ENCODE data around the gene ZBTB7C. TPM values are rescaled to one million over a fixed set of nuclear protein-coding genes. Genes with fewer than 3 reads are reported as not detected.

Gene ZBTB7C
- total RNA-seq, 1 experiment from 2014 or later: not detected

DNA sequence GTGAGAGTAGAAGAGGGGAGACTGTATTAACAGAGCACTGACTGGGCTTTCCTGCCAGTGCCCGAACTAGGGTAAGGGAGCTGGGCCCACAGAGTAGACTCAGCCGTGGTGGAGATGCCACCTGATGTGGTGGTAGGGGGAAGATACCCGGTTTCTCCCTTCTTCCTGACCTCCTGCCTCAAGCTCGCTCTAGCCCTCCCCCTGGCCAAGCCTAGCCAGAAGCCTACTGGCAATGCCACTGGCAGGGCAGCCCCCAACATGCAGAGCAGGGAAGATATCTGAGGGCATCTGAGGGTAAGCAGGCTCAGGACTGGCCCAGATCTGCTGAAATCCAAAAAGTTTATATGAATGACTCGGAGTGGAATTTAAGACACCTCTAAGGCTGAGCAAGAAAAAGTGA, 316.1 kb downstream of the ZBTB7C start:
- H3K36me3 ChIP-seq: no peaks in the 10 kb centered on the region
- H3K9me3 ChIP-seq (replicated peaks): no peaks in the 10 kb centered on the region
- H3K4me3 ChIP-seq: no peak overlapping the region
- no peaks in the 10 kb centered on the region for H3K4me1 ChIP-seq
- no peak overlapping the region for H3K27ac ChIP-seq
- H3K27me3 ChIP-seq: no peaks in the 10 kb centered on the region
- DNase-seq: no peak

- Histone ChIP-seq H3K36me3 (no peaks in the 10 kb centered on the region), H3K4me3 (no peak overlapping the region), H3K9me3 (replicated peaks) (no peaks in the 10 kb centered on the region), H3K4me1 (no peaks in the 10 kb centered on the region), H3K27ac (no peak overlapping the region), H3K27me3 (no peaks in the 10 kb centered on the region)
- no peak for DNase-seq
Measured at GRCh38 chr18:48091869-48092497, 317.2 kb downstream of the ZBTB7C start.

- DNase-seq: no peak
- Histone ChIP-seq H3K27me3 (no peaks in the 10 kb centered on the region), H3K27ac (no peak overlapping the region), H3K4me3 (no peak overlapping the region), H3K9me3 (replicated peaks) (no peaks in the 10 kb centered on the region), H3K4me1 (no peaks in the 10 kb centered on the region), H3K36me3 (no peaks in the 10 kb centered on the region)
Measured at GRCh38 chr18:48090702-48091101, 318.5 kb downstream of the ZBTB7C start.

DNA sequence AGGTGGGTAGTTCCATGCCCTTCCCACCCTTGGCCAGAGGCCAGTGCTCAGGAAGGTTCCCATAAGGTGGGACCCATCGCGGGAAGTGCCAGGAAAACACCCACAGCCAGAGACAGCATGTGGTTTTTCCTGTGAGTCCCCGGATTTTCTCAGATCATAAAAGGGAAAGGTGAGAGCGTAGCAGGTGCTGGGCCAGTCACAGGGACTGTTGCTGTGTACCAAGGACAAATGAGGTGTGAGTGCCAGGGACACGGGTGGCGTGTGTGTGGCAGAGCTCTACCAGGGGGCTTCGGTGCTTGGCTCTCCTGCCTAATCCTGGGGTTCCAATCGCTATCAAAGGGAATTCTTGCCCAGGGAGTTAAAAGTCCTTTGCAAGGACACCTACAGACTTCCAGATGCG, 319.2 kb downstream of the ZBTB7C start:
- no peaks in the 10 kb centered on the region for H3K36me3 ChIP-seq
- no peak overlapping the region for H3K27ac ChIP-seq
- no peak overlapping the region for H3K4me3 ChIP-seq
- no peaks in the 10 kb centered on the region for H3K27me3 ChIP-seq
- no peaks in the 10 kb centered on the region for H3K4me1 ChIP-seq
- H3K9me3 ChIP-seq (replicated peaks): no peaks in the 10 kb centered on the region
- DNase-seq: no peak

DNA sequence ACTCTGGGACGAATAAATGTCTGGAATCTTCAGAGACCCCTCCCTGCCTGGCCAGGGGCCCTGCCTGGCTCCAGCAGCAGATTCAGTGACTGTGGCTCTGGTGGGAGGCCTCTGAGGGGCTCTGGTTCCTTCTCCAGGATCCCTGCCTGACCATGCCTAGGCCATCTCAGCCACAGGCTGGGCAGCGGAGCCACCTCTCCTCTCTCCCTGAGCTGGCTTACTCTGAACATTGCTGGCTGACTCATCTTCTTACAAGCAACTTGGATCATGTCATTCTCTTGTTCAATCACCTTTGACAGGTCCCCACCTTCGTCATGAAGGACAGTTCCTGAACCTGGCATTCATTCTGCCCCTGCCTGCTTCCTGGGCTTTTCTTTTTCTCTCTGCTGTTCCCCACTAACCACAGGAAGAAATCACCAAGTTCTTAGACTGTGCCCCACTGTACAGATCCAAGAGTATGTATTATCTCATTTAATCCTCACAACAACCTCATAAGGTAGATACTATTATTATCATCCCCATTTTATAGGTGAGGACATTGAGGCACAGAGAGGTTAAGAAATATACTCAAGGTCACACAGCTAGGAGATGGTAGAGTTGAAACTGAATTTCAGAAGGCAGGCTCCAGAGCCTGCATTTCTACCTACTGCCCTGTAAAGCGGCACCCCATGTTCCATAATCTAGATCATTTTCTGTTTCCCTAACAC, 323.2 kb downstream of the ZBTB7C start:
- DNase-seq: no peak
- Histone ChIP-seq H3K4me1 (no peaks in the 10 kb centered on the region), H3K36me3 (no peaks in the 10 kb centered on the region), H3K27me3 (no peaks in the 10 kb centered on the region), H3K27ac (no peak overlapping the region), H3K4me3 (no peak overlapping the region), H3K9me3 (replicated peaks) (no peaks in the 10 kb centered on the region)

- no peak for DNase-seq
- Histone ChIP-seq H3K9me3 (replicated peaks) (no peaks in the 10 kb centered on the region), H3K4me3 (no peak overlapping the region), H3K4me1 (no peaks in the 10 kb centered on the region), H3K36me3 (no peaks in the 10 kb centered on the region), H3K27ac (no peak overlapping the region), H3K27me3 (no peaks in the 10 kb centered on the region)
Measured at GRCh38 chr18:48084858-48085257, 324.3 kb downstream of the ZBTB7C start.

DNA sequence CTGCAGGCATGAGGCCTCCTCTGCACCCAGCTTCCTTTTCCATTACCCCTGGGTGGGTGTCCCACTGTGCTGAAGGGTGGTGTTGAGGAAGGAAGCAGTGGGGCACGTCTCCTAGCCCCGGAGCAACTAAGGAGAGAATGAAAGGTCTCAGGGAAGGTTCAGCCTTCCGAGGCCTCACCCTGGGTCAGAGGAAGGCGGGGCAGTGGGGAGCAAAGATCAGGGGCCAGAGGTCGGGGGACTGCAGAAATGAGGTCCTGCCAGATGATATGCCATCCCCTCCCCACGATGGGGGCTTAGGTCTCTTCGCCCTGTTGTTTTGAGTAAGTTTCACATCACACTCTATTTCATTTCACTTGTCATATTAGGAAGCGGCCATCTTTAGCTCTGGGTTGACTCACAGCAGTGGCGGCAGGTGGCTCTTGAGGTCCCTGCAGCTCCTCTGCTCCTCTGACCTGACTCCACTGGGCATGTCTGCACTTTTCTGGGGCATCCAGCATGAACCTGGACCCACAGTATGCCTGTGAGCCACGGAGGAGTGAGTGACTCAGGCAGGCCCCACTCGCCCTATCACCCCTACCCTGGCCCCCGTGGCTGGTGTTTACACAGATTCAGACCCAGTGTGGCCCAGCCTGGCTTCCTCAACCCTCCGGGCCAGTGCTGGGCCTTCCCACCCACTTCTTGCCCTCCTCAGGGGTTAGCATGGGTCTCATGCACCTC, 325.0 kb downstream of the ZBTB7C start:
- no peaks in the 10 kb centered on the region for H3K4me1 ChIP-seq
- H3K36me3 ChIP-seq: no peaks in the 10 kb centered on the region
- DNase-seq: no peak
- H3K27ac ChIP-seq: no peak overlapping the region
- no peak overlapping the region for H3K4me3 ChIP-seq
- H3K9me3 ChIP-seq (replicated peaks): no peaks in the 10 kb centered on the region
- no peaks in the 10 kb centered on the region for H3K27me3 ChIP-seq

- H3K4me1 ChIP-seq: no peaks in the 10 kb centered on the region
- no peak overlapping the region for H3K4me3 ChIP-seq
- no peak for DNase-seq
- no peaks in the 10 kb centered on the region for H3K9me3 ChIP-seq (replicated peaks)
- H3K36me3 ChIP-seq: no peaks in the 10 kb centered on the region
- no peaks in the 10 kb centered on the region for H3K27me3 ChIP-seq
- H3K27ac ChIP-seq: no peak overlapping the region
Measured at GRCh38 chr18:48080546-48080945, 328.6 kb downstream of the ZBTB7C start.

GRCh38 chr18:48079885-48080284, 329.3 kb downstream of the ZBTB7C start:
- DNase-seq: no peak
- no peak overlapping the region for H3K27ac ChIP-seq
- no peaks in the 10 kb centered on the region for H3K9me3 ChIP-seq (replicated peaks)

DNA sequence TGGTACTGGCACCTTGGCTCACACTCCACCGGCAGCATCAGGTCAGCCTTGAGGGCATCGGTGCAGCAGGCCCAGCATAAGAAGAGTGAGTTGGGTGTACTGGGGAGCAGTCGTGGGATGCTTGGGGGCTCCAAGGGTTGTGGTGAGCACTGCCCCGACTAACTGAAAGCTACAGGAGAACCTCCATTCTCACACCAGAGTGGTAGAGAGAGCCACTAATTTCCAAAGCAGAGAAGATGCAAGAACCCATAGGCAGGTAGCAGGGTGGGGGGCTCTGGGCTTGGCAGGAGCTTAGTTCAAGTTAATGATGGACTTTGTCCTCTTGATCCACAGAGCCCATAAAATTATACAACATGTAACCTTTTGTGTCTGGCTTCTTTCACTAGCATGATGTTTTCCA, 330.7 kb downstream of the ZBTB7C start:
- H3K4me1 ChIP-seq: no peaks in the 10 kb centered on the region
- no peak for DNase-seq
- no peak overlapping the region for H3K27ac ChIP-seq
- H3K36me3 ChIP-seq: no peaks in the 10 kb centered on the region
- H3K9me3 ChIP-seq (replicated peaks): no peaks in the 10 kb centered on the region
- H3K27me3 ChIP-seq: no peaks in the 10 kb centered on the region
- H3K4me3 ChIP-seq: no peak overlapping the region

More at GRCh38 chr18:48079885-48080284, 329.3 kb downstream of the ZBTB7C start:
- Histone ChIP-seq H3K36me3 (no peaks in the 10 kb centered on the region), H3K27me3 (no peaks in the 10 kb centered on the region), H3K4me3 (no peak overlapping the region), H3K4me1 (no peaks in the 10 kb centered on the region)

DNA sequence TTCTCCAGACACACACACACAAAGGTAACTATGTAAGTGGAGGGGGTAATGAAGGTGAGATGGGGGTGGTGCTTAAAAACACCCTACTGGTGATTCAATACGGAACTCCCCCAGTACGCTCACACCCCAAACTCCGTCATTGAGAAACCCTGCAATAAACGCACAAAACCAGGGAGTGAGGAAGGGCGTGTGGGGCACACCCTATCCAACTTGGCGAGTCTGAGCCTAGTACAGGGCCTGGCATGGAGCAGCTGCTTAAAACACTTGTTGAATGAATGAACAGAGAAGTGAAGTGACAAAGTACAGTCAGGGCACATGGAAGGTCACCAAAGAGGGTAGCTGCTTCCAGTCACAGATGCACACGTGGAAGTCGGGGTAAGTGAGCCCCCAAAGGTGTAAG, 331.9 kb downstream of the ZBTB7C start:
- Histone ChIP-seq H3K9me3 (replicated peaks) (no peaks in the 10 kb centered on the region), H3K36me3 (no peaks in the 10 kb centered on the region), H3K27me3 (no peaks in the 10 kb centered on the region), H3K27ac (no peak overlapping the region), H3K4me1 (no peaks in the 10 kb centered on the region), H3K4me3 (no peak overlapping the region)
- no peak for DNase-seq

DNA sequence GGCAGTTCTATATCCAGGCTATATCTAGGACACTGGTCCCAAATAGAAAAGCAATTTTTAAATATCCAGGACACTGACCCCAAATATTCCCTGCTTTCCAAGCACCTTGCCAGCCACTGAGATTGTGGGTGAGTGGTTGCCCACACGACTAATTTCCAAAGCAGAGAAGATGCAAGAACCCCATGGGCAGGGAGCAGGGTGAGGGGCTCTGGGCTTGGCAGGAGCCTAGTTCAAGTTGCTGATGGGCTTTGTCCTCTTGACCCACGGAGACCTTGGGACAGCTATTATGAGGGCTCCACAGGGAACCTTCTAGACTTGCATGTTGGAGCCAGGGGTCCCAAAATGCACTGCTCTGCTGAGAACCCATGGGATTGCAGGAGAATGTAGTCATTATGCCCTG, 332.7 kb downstream of the ZBTB7C start:
- no peaks in the 10 kb centered on the region for H3K36me3 ChIP-seq
- H3K4me1 ChIP-seq: no peaks in the 10 kb centered on the region
- H3K27ac ChIP-seq: no peak overlapping the region
- H3K27me3 ChIP-seq: no peaks in the 10 kb centered on the region
- H3K4me3 ChIP-seq: no peak overlapping the region
- H3K9me3 ChIP-seq (replicated peaks): no peaks in the 10 kb centered on the region
- DNase-seq: no peak

- Histone ChIP-seq H3K4me3 (no peak overlapping the region), H3K4me1 (no peaks in the 10 kb centered on the region), H3K27me3 (no peaks in the 10 kb centered on the region), H3K27ac (no peak overlapping the region), H3K9me3 (replicated peaks) (no peaks in the 10 kb centered on the region), H3K36me3 (no peaks in the 10 kb centered on the region)
- DNase-seq: no peak
Measured at GRCh38 chr18:48075707-48076093, 333.5 kb downstream of the ZBTB7C start.

GRCh38 chr18:48074929-48075706, 334.1 kb downstream of the ZBTB7C start:
- no peaks in the 10 kb centered on the region for H3K27me3 ChIP-seq
- no peaks in the 10 kb centered on the region for H3K9me3 ChIP-seq (replicated peaks)
- DNase-seq: no peak
- H3K4me1 ChIP-seq: no peaks in the 10 kb centered on the region
- no peaks in the 10 kb centered on the region for H3K36me3 ChIP-seq
- no peak overlapping the region for H3K4me3 ChIP-seq
- no peak overlapping the region for H3K27ac ChIP-seq
